NCI-H748 (cell line): Measurements from ENCODE around the gene IDH3B.

Source experiments
- DNase-seq: peaks from one replicate; lab custom pipeline; 2025; ENCODE audit not compliant: unreplicated experiment; lab: John Stamatoyannopoulos, UW

Gene IDH3B

DNA sequence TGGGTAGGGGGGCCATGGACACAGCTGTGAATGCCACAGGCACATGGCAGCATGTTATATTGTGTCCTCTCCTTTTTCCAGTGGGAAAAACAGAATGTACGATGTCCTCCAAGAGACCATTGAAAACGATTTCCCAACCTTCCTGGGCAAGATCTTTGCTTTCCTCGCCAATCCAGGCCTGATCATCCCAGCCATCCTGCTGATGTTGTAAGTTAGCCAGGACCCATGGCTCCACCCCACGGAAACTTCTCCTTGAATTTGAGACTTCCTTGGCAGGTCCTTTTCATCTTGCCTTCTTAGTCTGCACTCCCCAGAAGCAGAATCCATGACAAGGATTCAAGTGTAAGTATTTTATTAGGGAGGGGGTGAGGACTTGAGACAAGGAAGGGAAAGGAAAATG, 39.8 kb downstream of the IDH3B start:
- DNase-seq, result no peak

DNA sequence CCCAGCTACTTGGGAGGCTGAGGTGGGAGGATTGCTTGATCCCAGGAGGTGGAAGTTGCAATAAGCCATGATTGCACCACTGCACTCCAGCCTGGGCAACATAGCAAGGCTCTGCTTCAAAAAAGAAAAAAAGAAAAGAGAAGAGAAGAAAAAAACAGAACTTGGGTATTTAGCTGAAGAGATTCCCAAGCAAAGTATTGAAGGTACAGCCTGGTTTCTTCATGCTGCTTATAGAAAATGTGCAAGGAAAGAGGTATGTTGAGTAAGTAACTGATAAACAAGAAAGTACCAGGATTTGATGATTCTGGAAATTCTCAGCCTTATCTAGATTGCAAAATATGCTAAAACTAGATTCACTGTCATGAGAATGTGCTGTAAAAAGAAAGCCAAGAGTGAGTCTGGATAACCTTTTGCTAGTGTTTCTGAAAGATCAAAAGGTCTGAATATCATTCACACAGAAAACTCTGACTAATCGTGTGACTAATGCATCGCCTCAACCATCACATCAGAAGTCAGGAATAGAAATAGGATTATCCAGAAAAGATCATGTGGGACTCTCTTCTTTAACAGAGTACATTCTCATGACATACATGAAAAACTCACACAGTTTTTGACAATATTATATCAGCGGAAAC, 43.9 kb downstream of the IDH3B start:
- no peak for DNase-seq

DNA sequence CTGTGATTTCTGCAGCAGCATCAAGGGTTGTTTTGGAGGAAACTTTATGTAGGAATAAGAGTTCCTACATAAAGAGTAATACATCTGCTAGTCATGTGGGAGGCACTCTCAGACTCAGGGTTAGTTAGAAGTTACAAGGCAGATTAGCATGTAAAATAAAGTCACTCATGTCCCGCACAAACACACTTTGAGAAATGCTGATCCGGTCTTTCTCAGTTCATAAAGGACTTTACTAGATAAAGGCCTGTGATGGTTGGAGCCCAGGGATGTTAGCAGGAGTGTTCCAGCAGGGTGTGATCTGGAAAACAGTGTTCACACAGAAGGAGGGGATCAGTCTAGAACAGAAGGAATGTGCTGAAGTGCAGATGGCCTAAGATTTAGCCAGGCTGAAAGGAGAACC, 44.7 kb downstream of the IDH3B start:
- DNase-seq, result no peak

DNA sequence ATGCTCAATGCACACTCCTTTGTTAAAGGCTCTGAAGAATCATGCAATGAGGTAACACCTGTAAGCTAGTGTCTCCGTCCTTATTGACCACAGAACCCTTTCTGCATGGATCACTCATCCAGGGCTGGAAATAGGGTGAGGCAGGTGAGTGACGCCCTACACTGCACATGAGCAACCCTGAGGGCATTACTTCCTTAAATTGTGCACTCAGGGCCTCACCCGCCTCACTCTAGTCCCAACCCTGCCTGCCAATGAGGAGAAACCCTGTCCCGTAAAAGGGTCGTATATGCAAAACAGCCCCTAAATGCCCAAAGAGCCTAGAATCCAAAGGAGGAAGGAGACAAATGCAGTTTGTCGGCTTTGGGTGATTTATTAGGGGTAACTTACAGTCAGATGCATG, 45.2 kb downstream of the IDH3B start:
- DNase-seq, result no peak

DNA sequence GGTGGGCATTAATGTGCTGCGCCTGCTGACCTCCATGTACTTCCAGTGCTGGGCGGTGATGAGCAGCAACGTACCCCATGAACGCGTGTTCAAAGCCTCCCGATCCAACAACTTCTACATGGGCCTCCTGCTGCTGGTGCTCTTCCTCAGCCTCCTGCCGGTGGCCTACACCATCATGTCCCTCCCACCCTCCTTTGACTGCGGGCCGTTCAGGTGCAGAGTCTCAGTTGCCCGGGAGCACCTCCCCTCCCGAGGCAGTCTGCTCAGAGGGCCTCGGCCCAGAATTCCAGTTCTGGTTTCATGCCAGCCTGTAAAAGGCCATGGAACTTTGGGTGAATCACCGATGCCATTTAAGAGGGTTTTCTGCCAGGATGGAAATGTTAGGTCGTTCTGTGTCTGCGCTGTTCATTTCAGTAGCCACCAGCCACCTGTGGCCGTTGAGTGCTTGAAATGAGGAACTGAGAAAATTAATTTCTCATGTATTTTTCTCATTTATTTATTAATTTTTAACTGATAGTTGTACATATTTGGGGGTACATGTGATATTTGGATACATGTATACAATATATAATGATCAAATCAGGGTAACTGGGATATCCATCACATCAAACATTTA, 46.8 kb downstream of the IDH3B start:
- no peak for DNase-seq

DNA sequence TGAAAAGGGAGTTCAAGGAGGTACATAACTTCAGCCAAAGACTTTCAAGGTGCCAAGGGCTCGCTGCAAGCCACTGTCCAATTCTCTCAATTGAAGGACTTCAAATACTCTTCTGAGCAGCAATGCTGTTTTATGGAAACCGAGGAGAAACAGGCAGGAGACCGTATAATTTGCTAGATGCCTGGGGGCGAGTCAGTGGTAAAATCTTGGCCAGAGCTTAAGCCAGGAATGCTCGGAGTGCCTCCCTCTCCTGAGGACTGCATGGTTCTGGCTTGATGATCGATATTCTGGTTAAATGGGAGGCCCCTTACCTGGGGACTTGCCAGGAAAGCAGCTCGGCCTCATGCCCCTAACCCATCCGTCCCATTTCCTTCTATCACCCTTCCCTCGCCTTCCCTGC, 47.4 kb downstream of the IDH3B start:
- DNase-seq, result no peak

DNA sequence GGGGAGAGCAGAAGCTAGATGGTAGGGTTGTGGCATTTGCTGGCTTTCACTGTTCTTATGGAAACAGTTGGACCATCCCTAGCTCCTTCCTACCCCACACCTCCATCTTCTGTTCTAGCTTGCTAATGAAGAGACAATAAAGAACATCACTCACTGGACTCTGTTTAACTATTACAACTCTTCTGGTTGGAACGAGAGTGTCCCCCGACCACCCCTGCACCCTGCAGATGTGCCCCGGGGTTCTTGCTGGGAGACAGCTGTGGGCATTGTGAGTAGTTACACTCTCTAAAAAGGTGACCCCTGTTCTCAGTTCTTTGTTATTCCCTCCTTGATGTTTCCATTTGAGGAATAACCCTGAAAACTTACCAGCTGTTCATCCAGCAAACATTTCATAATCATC, 51.9 kb downstream of the IDH3B start:
- no peak for DNase-seq

DNA sequence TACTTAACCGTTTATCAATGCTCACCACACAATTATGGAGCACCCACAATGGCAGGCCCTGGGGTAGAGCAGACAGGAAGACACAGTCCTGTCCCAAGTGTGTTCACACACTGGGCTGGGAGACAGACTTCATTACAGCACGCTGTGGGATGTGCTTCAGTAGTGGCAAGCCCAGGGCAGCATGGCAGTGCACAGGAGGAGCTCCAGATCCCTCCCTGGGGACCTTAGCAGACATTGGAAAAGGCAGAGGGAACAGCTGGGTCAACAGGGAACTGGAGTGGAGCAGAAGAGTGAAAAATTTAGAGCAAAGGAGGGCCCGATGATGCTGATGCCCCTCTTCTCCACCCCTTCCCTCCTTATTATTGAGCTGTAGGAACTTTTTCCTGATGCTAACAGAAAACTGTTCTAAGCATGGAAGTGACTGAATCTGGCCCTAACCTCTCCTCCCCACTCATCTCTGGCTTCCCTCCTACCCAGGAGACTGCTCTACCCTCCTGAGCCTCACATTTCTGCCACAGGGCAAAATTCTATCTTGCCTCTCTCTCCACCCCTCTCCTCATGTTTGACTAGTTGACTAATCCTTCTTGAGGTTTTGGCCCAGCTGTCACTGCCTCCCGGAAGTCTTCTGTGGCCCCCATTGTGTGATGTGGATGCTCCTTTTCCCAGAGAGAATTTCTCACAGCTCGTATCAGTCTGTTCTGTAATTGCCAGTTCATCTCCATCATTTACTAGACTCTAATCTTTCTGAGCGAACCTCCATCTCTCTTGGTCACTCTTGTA, 52.9 kb downstream of the IDH3B start:
- no peak for DNase-seq

DNA sequence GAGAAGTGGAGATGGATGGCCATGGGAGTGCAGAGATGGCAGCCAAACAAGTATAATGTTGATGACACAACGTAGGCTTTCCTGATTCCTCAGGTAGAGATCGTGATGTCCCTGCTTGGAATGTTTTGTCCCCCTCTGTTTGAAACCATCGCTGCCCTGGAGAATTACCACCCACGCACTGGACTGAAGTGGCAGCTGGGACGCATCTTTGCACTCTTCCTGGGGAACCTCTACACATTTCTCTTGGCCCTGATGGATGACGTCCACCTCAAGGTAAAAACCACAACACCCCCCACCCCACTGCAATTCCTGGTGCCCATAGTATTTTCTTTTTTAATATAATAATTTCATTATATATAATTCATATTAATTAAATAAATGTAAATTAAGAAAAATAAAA, 53.7 kb downstream of the IDH3B start:
- DNase-seq, result no peak
